Spinal cord (tissue), 10 donors: Measurements from ENCODE around the gene MAML3. TPM values are rescaled to one million over a fixed set of nuclear protein-coding genes. Genes with fewer than 3 reads are reported as not detected.
A peak's percentile ranks its signal among the peaks of the same experiment; 100 is the strongest.

ENCODE experiments used
- DNase-seq, 6 donors: peaks; one replicate each; pipeline versions ENCODE4 v3.0.0 to v3.0.0-alpha.2; 2013 to 2015; ENCODE audit warnings: low spot score in 6 of 6, low read depth in 4 of 6
- H3K27ac ChIP-seq: one replicate; pipeline ENCODE4 v1.5.1; 2013; ENCODE audit warnings: low read depth, low read length, control low read depth
- H3K27me3 ChIP-seq: one replicate; pipeline ENCODE4 v1.6.1; 2013; ENCODE audit warnings: low read length; ENCODE audit not compliant: control insufficient read depth, insufficient read depth
- H3K36me3 ChIP-seq: one replicate; pipeline ENCODE4 v1.6.1; 2013; ENCODE audit warnings: low read length; ENCODE audit not compliant: control insufficient read depth, insufficient read depth
- H3K4me1 ChIP-seq: one replicate; pipeline ENCODE4 v1.6.1; 2013; ENCODE audit warnings: low read length; ENCODE audit not compliant: control insufficient read depth, insufficient read depth
- H3K4me3 ChIP-seq: one replicate; pipeline ENCODE4 v1.5.1; 2013; ENCODE audit warnings: low read depth, low read length, control low read depth
- H3K9me3 ChIP-seq: one replicate; pipeline ENCODE4 v1.6.1; 2013; ENCODE audit warnings: low read length; ENCODE audit not compliant: control insufficient read depth, insufficient read depth
- WGBS: methylation state at CpG from one replicate; pipeline ENCODE4 v1.1.5; 2013; ENCODE audit warnings: missing lambda C conversion rate; ENCODE audit not compliant: insufficient coverage; 5-methylcytosine and 5-hydroxymethylcytosine counted together
- polyA plus RNA-seq, 2 donors: library from polyadenylated mRNA; unstranded; fragments of 120-200 nt; gene quantifications; one replicate each; pipeline ENCODE4 v1.2.1, GENCODE V29; 2013; ENCODE audit not compliant: insufficient read length in 2 of 2
- total RNA-seq, 2 donors: library from RNA; depleted of rRNA in 1 of 2; stranded (reverse); fragments of 120-200 nt in 1 of 2; fragments of >200 nt in 1 of 2; gene quantifications; one replicate each; pipeline versions ENCODE4 v1.2.3 to v1.2.4, GENCODE V29; 2013 to 2014
- donor health status: healthy.

The MAML3 gene
- total and polyA plus RNA-seq, 4 donors = 6.0 to 11.0 (median 8.2) TPM

- H3K27me3 ChIP-seq = no peaks in the 10 kb centered on the region
- DNase-seq = no peak
- 89% methylated on average over 2 of the region's 4 CpGs for WGBS
These were observed 34.9 kb downstream of the MAML3 start for GRCh38 chr4:140118931-140119640.

GRCh38 chr4:140117947-140118346 is 36.0 kb downstream of the MAML3 start:
- no peaks in the 10 kb centered on the region for H3K36me3 ChIP-seq
- H3K4me1 ChIP-seq = no peaks in the 10 kb centered on the region
- no peak overlapping the region for H3K27ac ChIP-seq
- WGBS = no CpG with 5 or more reads among the region's 5 CpGs
- H3K27me3 ChIP-seq = no peaks in the 10 kb centered on the region
- H3K9me3 ChIP-seq = no peaks in the 10 kb centered on the region
- no peak overlapping the region for H3K4me3 ChIP-seq
- DNase-seq = no peak

More at GRCh38 chr4:140118931-140119640, 34.9 kb downstream of the MAML3 start:
- Histone ChIP-seq H3K27ac (no peak overlapping the region), H3K36me3 (no peaks in the 10 kb centered on the region), H3K4me1 (no peaks in the 10 kb centered on the region), H3K4me3 (no peak overlapping the region), H3K9me3 (no peaks in the 10 kb centered on the region)

- Histone ChIP-seq H3K27me3 (no peaks in the 10 kb centered on the region), H3K4me1 (no peaks in the 10 kb centered on the region), H3K9me3 (no peaks in the 10 kb centered on the region), H3K27ac (no peak overlapping the region), H3K36me3 (no peaks in the 10 kb centered on the region), H3K4me3 (no peak overlapping the region)
- 37% methylated on average over 4 of the region's 4 CpGs for WGBS
- DNase-seq = no peak
These were observed 37.4 kb downstream of the MAML3 start for GRCh38 chr4:140116442-140117104.

GRCh38 chr4:140115140-140115539 is 38.8 kb downstream of the MAML3 start:
- no peak for DNase-seq
- no peaks in the 10 kb centered on the region for H3K36me3 ChIP-seq
- H3K27ac ChIP-seq = no peak overlapping the region
- no peak overlapping the region for H3K4me3 ChIP-seq
- H3K9me3 ChIP-seq = no peaks in the 10 kb centered on the region
- H3K27me3 ChIP-seq = no peaks in the 10 kb centered on the region
- no peaks in the 10 kb centered on the region for H3K4me1 ChIP-seq

- H3K4me3 ChIP-seq = no peak overlapping the region
- no peak for DNase-seq
- H3K27ac ChIP-seq = no peak overlapping the region
- H3K27me3 ChIP-seq = no peaks in the 10 kb centered on the region
- 88% methylated on average over 2 of the region's 2 CpGs for WGBS
- no peaks in the 10 kb centered on the region for H3K4me1 ChIP-seq
- H3K9me3 ChIP-seq = no peaks in the 10 kb centered on the region
- H3K36me3 ChIP-seq = no peaks in the 10 kb centered on the region
These were observed 40.3 kb downstream of the MAML3 start for GRCh38 chr4:140113653-140114052.

- Histone ChIP-seq H3K27me3 (no peaks in the 10 kb centered on the region), H3K27ac (no peak overlapping the region), H3K4me1 (no peaks in the 10 kb centered on the region), H3K4me3 (no peak overlapping the region), H3K36me3 (no peaks in the 10 kb centered on the region), H3K9me3 (no peaks in the 10 kb centered on the region)
- no peak for DNase-seq
- no CpG with 5 or more reads among the region's 2 CpGs for WGBS
These were observed 41.4 kb downstream of the MAML3 start for GRCh38 chr4:140112576-140112975.

- no peaks in the 10 kb centered on the region for H3K9me3 ChIP-seq
- H3K27me3 ChIP-seq = no peaks in the 10 kb centered on the region
- H3K4me3 ChIP-seq = no peak overlapping the region
- WGBS = no CpG with 5 or more reads among the region's 1 CpG
- no peak overlapping the region for H3K27ac ChIP-seq
- no peaks in the 10 kb centered on the region for H3K4me1 ChIP-seq
- H3K36me3 ChIP-seq = no peaks in the 10 kb centered on the region
- no peak for DNase-seq
These were observed 42.7 kb downstream of the MAML3 start for GRCh38 chr4:140111256-140111655.

- Histone ChIP-seq H3K4me1 (no peaks in the 10 kb centered on the region), H3K27me3 (no peaks in the 10 kb centered on the region), H3K9me3 (no peaks in the 10 kb centered on the region), H3K27ac (no peak overlapping the region), H3K4me3 (no peak overlapping the region), H3K36me3 (no peaks in the 10 kb centered on the region)
- no peak for DNase-seq
- WGBS = no CpG with 5 or more reads among the region's 3 CpGs
These were observed 43.3 kb downstream of the MAML3 start for GRCh38 chr4:140110542-140111215.

- H3K4me1 ChIP-seq = no peaks in the 10 kb centered on the region
- H3K27ac ChIP-seq = no peak overlapping the region
- H3K36me3 ChIP-seq = no peaks in the 10 kb centered on the region
- H3K4me3 ChIP-seq = no peak overlapping the region
- peak in 2 of 6 donors; percentile 38 to 85 for DNase-seq
- no peaks in the 10 kb centered on the region for H3K27me3 ChIP-seq
- no peaks in the 10 kb centered on the region for H3K9me3 ChIP-seq
- 51% methylated on average over 5 of the region's 7 CpGs for WGBS
These were observed 44.2 kb downstream of the MAML3 start for GRCh38 chr4:140109737-140110136.
